Measurements from ENCODE around the gene COMMD4. TPM values are rescaled to one million over a fixed set of nuclear protein-coding genes. Genes with fewer than 3 reads are reported as not detected.

Gene COMMD4
- total and polyA plus RNA-seq, 5 donors from 2014 or later, result 30.3 to 68.1 (median 47.5) TPM

GRCh38 chr15:75359537-75360250 lies 23.8 kb downstream of the COMMD4 start:
- Histone ChIP-seq H3K4me3 (ENCODE audit: low read depth, low read length) (no peak overlapping the region), H3K27ac (ENCODE audit: insufficient read depth, low read length, poor library complexity, severe bottlenecking) (no peak overlapping the region), H3K9me3 (ENCODE audit: control insufficient read depth in 2 of 2, low read length in 2 of 2) (no peaks in the 10 kb centered on the region), H3K36me3 (ENCODE audit: control insufficient read depth, insufficient read depth, low read length) (peaks cover 37% of the 10 kb centered on the region), H3K4me1 (ENCODE audit: control insufficient read depth, insufficient read depth, low read length, poor library complexity, severe bottlenecking) (no peaks in the 10 kb centered on the region), H3K27me3 (ENCODE audit: control insufficient read depth, insufficient read depth, low read length) (no peaks in the 10 kb centered on the region)
- Mint-ChIP-seq H3K4me1 (peaks cover 0 to 4% (median 1%) of the 10 kb centered on the region in 4 donors), H3K9me3 (no peaks in the 10 kb centered on the region), H3K27ac (peak overlapping the region in 1 of 3 donors; percentile 36), H3K27me3 (no peaks in the 10 kb centered on the region), H3K4me3 (no peak overlapping the region), H3K36me3 (peaks cover 8% of the 10 kb centered on the region)
- ATAC-seq (ENCODE audit: low read depth in 2 of 2), result no peak
- DNase-seq, result no peak

GRCh38 chr15:75360391-75360790 lies 24.5 kb downstream of the COMMD4 start:
- Histone ChIP-seq H3K4me1 (ENCODE audit: control insufficient read depth, insufficient read depth, low read length, poor library complexity, severe bottlenecking) (no peaks in the 10 kb centered on the region), H3K36me3 (ENCODE audit: control insufficient read depth, insufficient read depth, low read length) (peaks cover 41% of the 10 kb centered on the region), H3K4me3 (ENCODE audit: low read depth, low read length) (no peak overlapping the region), H3K27me3 (ENCODE audit: control insufficient read depth, insufficient read depth, low read length) (no peaks in the 10 kb centered on the region), H3K9me3 (ENCODE audit: control insufficient read depth in 2 of 2, low read length in 2 of 2) (no peaks in the 10 kb centered on the region), H3K27ac (ENCODE audit: insufficient read depth, low read length, poor library complexity, severe bottlenecking) (no peak overlapping the region)
- DNase-seq (no peak), ATAC-seq (ENCODE audit: low read depth in 2 of 2) (no peak)
- Mint-ChIP-seq H3K9me3 (no peaks in the 10 kb centered on the region), H3K27ac (peak overlapping the region in 1 of 3 donors; percentile 20), H3K4me1 (peaks cover 0 to 4% (median 1%) of the 10 kb centered on the region in 4 donors), H3K36me3 (peaks cover 12% of the 10 kb centered on the region), H3K27me3 (no peaks in the 10 kb centered on the region), H3K4me3 (no peak overlapping the region)

- Mint-ChIP-seq H3K27me3 (no peaks in the 10 kb centered on the region), H3K4me3 (no peak overlapping the region), H3K4me1 (peaks cover 0 to 4% (median 1%) of the 10 kb centered on the region in 4 donors), H3K9me3 (no peaks in the 10 kb centered on the region), H3K36me3 (peaks cover 15% of the 10 kb centered on the region), H3K27ac (no peak overlapping the region)
- peaks cover 42% of the 10 kb centered on the region for H3K36me3 ChIP-seq (ENCODE audit: control insufficient read depth, insufficient read depth, low read length)
- H3K4me3 ChIP-seq (ENCODE audit: low read depth, low read length), result no peak overlapping the region
- no peaks in the 10 kb centered on the region for H3K27me3 ChIP-seq (ENCODE audit: control insufficient read depth, insufficient read depth, low read length)
- H3K4me1 ChIP-seq (ENCODE audit: control insufficient read depth, insufficient read depth, low read length, poor library complexity, severe bottlenecking), result no peaks in the 10 kb centered on the region
- ATAC-seq (ENCODE audit: low read depth in 2 of 2) (no peak), DNase-seq (no peak)
- no peak overlapping the region for H3K27ac ChIP-seq (ENCODE audit: insufficient read depth, low read length, poor library complexity, severe bottlenecking)
- no peaks in the 10 kb centered on the region for H3K9me3 ChIP-seq (ENCODE audit: control insufficient read depth in 2 of 2, low read length in 2 of 2)
These were observed 25.0 kb downstream of the COMMD4 start for GRCh38 chr15:75360856-75361255.

- Mint-ChIP-seq H3K27ac (no peak overlapping the region), H3K4me3 (no peak overlapping the region), H3K36me3 (peaks cover 17% of the 10 kb centered on the region), H3K27me3 (no peaks in the 10 kb centered on the region), H3K4me1 (peaks cover 0 to 4% (median 1%) of the 10 kb centered on the region in 4 donors), H3K9me3 (no peaks in the 10 kb centered on the region)
- H3K36me3 ChIP-seq (ENCODE audit: control insufficient read depth, insufficient read depth, low read length), result peaks cover 45% of the 10 kb centered on the region
- no peaks in the 10 kb centered on the region for H3K4me1 ChIP-seq (ENCODE audit: control insufficient read depth, insufficient read depth, low read length, poor library complexity, severe bottlenecking)
- no peak for DNase-seq
- no peaks in the 10 kb centered on the region for H3K27me3 ChIP-seq (ENCODE audit: control insufficient read depth, insufficient read depth, low read length)
- ATAC-seq (ENCODE audit: low read depth in 2 of 2), result no peak
- no peak overlapping the region for H3K4me3 ChIP-seq (ENCODE audit: low read depth, low read length)
- H3K9me3 ChIP-seq (ENCODE audit: control insufficient read depth in 2 of 2, low read length in 2 of 2), result no peaks in the 10 kb centered on the region
- no peak overlapping the region for H3K27ac ChIP-seq (ENCODE audit: insufficient read depth, low read length, poor library complexity, severe bottlenecking)
These were observed 25.6 kb downstream of the COMMD4 start for GRCh38 chr15:75361361-75361988.

- peaks cover 5% of the 10 kb centered on the region for H3K4me1 ChIP-seq (ENCODE audit: control insufficient read depth, insufficient read depth, low read length, poor library complexity, severe bottlenecking)
- H3K27me3 ChIP-seq (ENCODE audit: control insufficient read depth, insufficient read depth, low read length), result no peaks in the 10 kb centered on the region
- no peak overlapping the region for H3K4me3 ChIP-seq (ENCODE audit: low read depth, low read length)
- Mint-ChIP-seq H3K36me3 (peaks cover 13% of the 10 kb centered on the region), H3K27me3 (no peaks in the 10 kb centered on the region), H3K4me1 (peaks cover 0 to 6% (median 5%) of the 10 kb centered on the region in 4 donors), H3K27ac (peak overlapping the region in 1 of 3 donors; percentile 9), H3K9me3 (no peaks in the 10 kb centered on the region), H3K4me3 (no peak overlapping the region)
- H3K27ac ChIP-seq (ENCODE audit: insufficient read depth, low read length, poor library complexity, severe bottlenecking), result no peak overlapping the region
- H3K36me3 ChIP-seq (ENCODE audit: control insufficient read depth, insufficient read depth, low read length), result peaks cover 49% of the 10 kb centered on the region
- no peaks in the 10 kb centered on the region for H3K9me3 ChIP-seq (ENCODE audit: control insufficient read depth in 2 of 2, low read length in 2 of 2)
- no peak for ATAC-seq (ENCODE audit: low read depth in 2 of 2)
- DNase-seq, result no peak
These were observed 26.3 kb downstream of the COMMD4 start for GRCh38 chr15:75361989-75362641.

- Histone ChIP-seq H3K4me3 (ENCODE audit: low read depth, low read length) (no peak overlapping the region), H3K36me3 (ENCODE audit: control insufficient read depth, insufficient read depth, low read length) (peaks cover 49% of the 10 kb centered on the region), H3K27me3 (ENCODE audit: control insufficient read depth, insufficient read depth, low read length) (no peaks in the 10 kb centered on the region), H3K27ac (ENCODE audit: insufficient read depth, low read length, poor library complexity, severe bottlenecking) (no peak overlapping the region), H3K9me3 (ENCODE audit: control insufficient read depth in 2 of 2, low read length in 2 of 2) (no peaks in the 10 kb centered on the region), H3K4me1 (ENCODE audit: control insufficient read depth, insufficient read depth, low read length, poor library complexity, severe bottlenecking) (peaks cover 11% of the 10 kb centered on the region)
- peak overlapping the region in 1 of 3 donors; percentile 9 for H3K27ac Mint-ChIP-seq
- DNase-seq, result no peak
- H3K4me3 Mint-ChIP-seq, result peak overlapping the region in 1 of 4 donors; percentile 65
- H3K4me1 Mint-ChIP-seq, result peaks cover 0 to 12% (median 8%) of the 10 kb centered on the region in 4 donors
- no peaks in the 10 kb centered on the region for H3K27me3 Mint-ChIP-seq
- no peaks in the 10 kb centered on the region for H3K9me3 Mint-ChIP-seq
- no peak for ATAC-seq (ENCODE audit: low read depth in 2 of 2)
- peaks cover 13% of the 10 kb centered on the region for H3K36me3 Mint-ChIP-seq
These were observed 26.9 kb downstream of the COMMD4 start for GRCh38 chr15:75362642-75363249.

- no peaks in the 10 kb centered on the region for H3K9me3 ChIP-seq (ENCODE audit: control insufficient read depth in 2 of 2, low read length in 2 of 2)
- Mint-ChIP-seq H3K9me3 (no peaks in the 10 kb centered on the region), H3K27me3 (no peaks in the 10 kb centered on the region), H3K36me3 (peaks cover 13% of the 10 kb centered on the region), H3K4me3 (no peak overlapping the region), H3K27ac (peak overlapping the region in 1 of 3 donors; percentile 36), H3K4me1 (peaks cover 3 to 15% (median 10%) of the 10 kb centered on the region in 4 donors)
- H3K4me1 ChIP-seq (ENCODE audit: control insufficient read depth, insufficient read depth, low read length, poor library complexity, severe bottlenecking), result peaks cover 16% of the 10 kb centered on the region
- ATAC-seq (ENCODE audit: low read depth in 2 of 2) (no peak), DNase-seq (no peak)
- H3K36me3 ChIP-seq (ENCODE audit: control insufficient read depth, insufficient read depth, low read length), result peaks cover 44% of the 10 kb centered on the region
- no peak overlapping the region for H3K4me3 ChIP-seq (ENCODE audit: low read depth, low read length)
- no peak overlapping the region for H3K27ac ChIP-seq (ENCODE audit: insufficient read depth, low read length, poor library complexity, severe bottlenecking)
- no peaks in the 10 kb centered on the region for H3K27me3 ChIP-seq (ENCODE audit: control insufficient read depth, insufficient read depth, low read length)
These were observed 27.9 kb downstream of the COMMD4 start for GRCh38 chr15:75363786-75364185.

All from CD4-positive, CD25-positive, alpha-beta regulatory T cell (primary cell).